Measurements from ENCODE around the gene ACTL10. TPM values are rescaled to one million over a fixed set of nuclear protein-coding genes. Genes with fewer than 3 reads are reported as not detected.

ACTL10 gene
- total RNA-seq, 1 donor from 2014 or later, result 1.7 TPM

- Mint-ChIP-seq H3K4me1 (ENCODE audit: unreplicated experiment) (no peaks in the 10 kb centered on the region), H3K27me3 (no peaks in the 10 kb centered on the region), H3K36me3 (peaks cover 36% of the 10 kb centered on the region), H3K27ac (no peak overlapping the region), H3K4me3 (no peak overlapping the region), H3K9me3 (no peaks in the 10 kb centered on the region)
- TF ChIP-seq, protein P1, sequence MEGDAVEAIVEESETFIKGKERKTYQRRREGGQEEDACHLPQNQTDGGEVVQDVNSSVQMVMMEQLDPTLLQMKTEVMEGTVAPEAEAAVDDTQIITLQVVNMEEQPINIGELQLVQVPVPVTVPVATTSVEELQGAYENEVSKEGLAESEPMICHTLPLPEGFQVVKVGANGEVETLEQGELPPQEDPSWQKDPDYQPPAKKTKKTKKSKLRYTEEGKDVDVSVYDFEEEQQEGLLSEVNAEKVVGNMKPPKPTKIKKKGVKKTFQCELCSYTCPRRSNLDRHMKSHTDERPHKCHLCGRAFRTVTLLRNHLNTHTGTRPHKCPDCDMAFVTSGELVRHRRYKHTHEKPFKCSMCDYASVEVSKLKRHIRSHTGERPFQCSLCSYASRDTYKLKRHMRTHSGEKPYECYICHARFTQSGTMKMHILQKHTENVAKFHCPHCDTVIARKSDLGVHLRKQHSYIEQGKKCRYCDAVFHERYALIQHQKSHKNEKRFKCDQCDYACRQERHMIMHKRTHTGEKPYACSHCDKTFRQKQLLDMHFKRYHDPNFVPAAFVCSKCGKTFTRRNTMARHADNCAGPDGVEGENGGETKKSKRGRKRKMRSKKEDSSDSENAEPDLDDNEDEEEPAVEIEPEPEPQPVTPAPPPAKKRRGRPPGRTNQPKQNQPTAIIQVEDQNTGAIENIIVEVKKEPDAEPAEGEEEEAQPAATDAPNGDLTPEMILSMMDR (conservative IDR thresholded peaks at IDR 0.05), result no peak
- no peak for DNase-seq (ENCODE audit: extremely low spot score, unreplicated experiment)
These were observed 30.0 kb upstream of the ACTL10 start for GRCh38 chr20:33636776-33637175.

GRCh38 chr20:33640287-33640686, 26.5 kb upstream of the ACTL10 start:
- no peaks in the 10 kb centered on the region for H3K9me3 Mint-ChIP-seq
- TF ChIP-seq, protein P1 (conservative IDR thresholded peaks at IDR 0.05), result no peak
- H3K36me3 Mint-ChIP-seq, result peaks cover 42% of the 10 kb centered on the region
- H3K4me3 Mint-ChIP-seq, result no peak overlapping the region
- DNase-seq (ENCODE audit: extremely low spot score, unreplicated experiment), result no peak
- H3K4me1 Mint-ChIP-seq (ENCODE audit: unreplicated experiment), result peaks cover 7% of the 10 kb centered on the region
- H3K27ac Mint-ChIP-seq, result no peak overlapping the region
- no peaks in the 10 kb centered on the region for H3K27me3 Mint-ChIP-seq

DNA sequence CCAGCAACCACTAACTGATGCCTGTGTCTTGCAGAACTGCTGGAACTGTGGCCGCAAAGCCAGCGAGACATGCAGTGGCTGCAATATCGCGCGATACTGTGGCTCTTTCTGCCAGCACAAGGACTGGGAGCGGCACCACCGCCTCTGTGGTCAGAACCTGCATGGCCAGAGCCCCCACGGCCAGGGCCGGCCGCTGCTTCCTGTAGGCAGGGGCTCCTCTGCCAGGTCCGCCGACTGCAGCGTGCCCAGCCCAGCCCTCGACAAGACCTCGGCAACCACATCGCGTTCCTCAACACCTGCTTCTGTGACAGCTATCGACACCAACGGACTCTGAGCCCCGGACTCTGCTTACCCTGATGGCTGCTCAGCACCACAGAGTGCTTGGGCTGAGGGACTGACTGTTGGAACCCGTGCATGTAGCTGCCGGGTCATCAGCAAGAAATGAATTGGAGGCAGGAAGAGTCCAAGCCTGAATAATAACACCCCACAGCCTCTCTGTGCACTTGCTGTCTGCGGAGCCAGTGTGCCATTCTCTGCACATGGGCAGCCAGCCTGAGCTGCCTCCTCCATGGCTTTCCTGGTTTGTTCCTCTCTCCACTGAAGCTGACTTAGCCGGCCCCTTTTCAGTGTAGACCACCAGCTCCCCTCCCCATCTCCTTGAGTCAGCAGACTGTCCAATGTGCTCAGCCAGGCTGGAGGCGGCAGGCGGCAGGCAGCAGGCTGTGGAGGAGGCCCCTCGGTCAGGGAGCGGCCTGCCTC, 22.3 kb upstream of the ACTL10 start:
- TF ChIP-seq, protein P1 (conservative IDR thresholded peaks at IDR 0.05), result no peak
- Mint-ChIP-seq H3K4me3 (no peak overlapping the region), H3K27ac (no peak overlapping the region), H3K4me1 (ENCODE audit: unreplicated experiment) (peaks cover 30% of the 10 kb centered on the region), H3K9me3 (no peaks in the 10 kb centered on the region), H3K27me3 (no peaks in the 10 kb centered on the region), H3K36me3 (peaks cover 35% of the 10 kb centered on the region)
- no peak for DNase-seq (ENCODE audit: extremely low spot score, unreplicated experiment)

GRCh38 chr20:33645072-33645358, 21.7 kb upstream of the ACTL10 start:
- Mint-ChIP-seq H3K9me3 (no peaks in the 10 kb centered on the region), H3K27me3 (no peaks in the 10 kb centered on the region)
- TF ChIP-seq, protein P1 (conservative IDR thresholded peaks at IDR 0.05), result no peak

GRCh38 chr20:33645396-33645795, 21.3 kb upstream of the ACTL10 start:
- peaks cover 38% of the 10 kb centered on the region for H3K4me1 Mint-ChIP-seq (ENCODE audit: unreplicated experiment)
- H3K4me3 Mint-ChIP-seq, result no peak overlapping the region
- H3K9me3 Mint-ChIP-seq, result no peaks in the 10 kb centered on the region
- peaks cover 32% of the 10 kb centered on the region for H3K36me3 Mint-ChIP-seq
- TF ChIP-seq, protein P1 (conservative IDR thresholded peaks at IDR 0.05), result no peak
- no peak for DNase-seq (ENCODE audit: extremely low spot score, unreplicated experiment)
- H3K27ac Mint-ChIP-seq, result peak overlapping the region; percentile 9
- H3K27me3 Mint-ChIP-seq, result no peaks in the 10 kb centered on the region

More at GRCh38 chr20:33645072-33645358, 21.7 kb upstream of the ACTL10 start:
- peak overlapping the region; percentile 9 for H3K27ac Mint-ChIP-seq
- DNase-seq (ENCODE audit: extremely low spot score, unreplicated experiment), result no peak
- H3K36me3 Mint-ChIP-seq, result peaks cover 34% of the 10 kb centered on the region
- peaks cover 35% of the 10 kb centered on the region for H3K4me1 Mint-ChIP-seq (ENCODE audit: unreplicated experiment)
- H3K4me3 Mint-ChIP-seq, result no peak overlapping the region

Measured in type B pancreatic cell (in vitro differentiated cells).